ENCODE results near the gene GDPD2.
A peak's percentile ranks its signal among the peaks of the same experiment; 100 is the strongest.
"Not testable (repeated sequence)": the region's sequence is repeated elsewhere in the genome, so short reads cannot be mapped to it uniquely, and the experiment has no call there.

The GDPD2 gene, protein sequence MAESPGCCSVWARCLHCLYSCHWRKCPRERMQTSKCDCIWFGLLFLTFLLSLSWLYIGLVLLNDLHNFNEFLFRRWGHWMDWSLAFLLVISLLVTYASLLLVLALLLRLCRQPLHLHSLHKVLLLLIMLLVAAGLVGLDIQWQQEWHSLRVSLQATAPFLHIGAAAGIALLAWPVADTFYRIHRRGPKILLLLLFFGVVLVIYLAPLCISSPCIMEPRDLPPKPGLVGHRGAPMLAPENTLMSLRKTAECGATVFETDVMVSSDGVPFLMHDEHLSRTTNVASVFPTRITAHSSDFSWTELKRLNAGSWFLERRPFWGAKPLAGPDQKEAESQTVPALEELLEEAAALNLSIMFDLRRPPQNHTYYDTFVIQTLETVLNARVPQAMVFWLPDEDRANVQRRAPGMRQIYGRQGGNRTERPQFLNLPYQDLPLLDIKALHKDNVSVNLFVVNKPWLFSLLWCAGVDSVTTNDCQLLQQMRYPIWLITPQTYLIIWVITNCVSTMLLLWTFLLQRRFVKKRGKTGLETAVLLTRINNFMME

DNA sequence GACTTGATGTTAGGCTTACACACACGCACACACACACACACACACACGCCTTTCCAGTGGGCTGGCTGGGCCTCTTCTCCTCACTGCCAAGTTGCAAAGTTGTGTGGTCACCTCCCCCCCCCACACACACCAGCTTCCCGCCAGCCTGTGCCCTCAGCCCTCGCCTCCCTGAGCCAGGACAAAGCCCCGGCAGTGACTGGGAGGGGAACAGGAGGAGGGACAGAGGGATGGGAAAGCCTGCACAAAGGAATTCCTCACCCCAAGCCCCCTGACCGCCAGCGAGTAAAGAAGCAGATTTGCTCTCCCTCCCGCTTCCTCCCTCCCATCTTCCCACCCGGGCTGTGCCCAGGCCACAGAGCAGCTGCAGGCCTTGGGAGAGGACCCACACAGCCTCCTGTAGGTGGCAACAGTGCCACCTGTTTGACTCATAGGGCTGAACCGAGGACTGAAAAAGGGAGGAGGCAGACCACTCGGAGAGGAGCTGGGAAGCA lies at the start of gene GDPD2:
GDPD2 (plus strand) TSS at position 464 of the 491 bp plus-strand sequence. CDS start 1,671 bp downstream, outside the sequence.
- peak; percentile 16 to 49 for DNase-seq

DNA sequence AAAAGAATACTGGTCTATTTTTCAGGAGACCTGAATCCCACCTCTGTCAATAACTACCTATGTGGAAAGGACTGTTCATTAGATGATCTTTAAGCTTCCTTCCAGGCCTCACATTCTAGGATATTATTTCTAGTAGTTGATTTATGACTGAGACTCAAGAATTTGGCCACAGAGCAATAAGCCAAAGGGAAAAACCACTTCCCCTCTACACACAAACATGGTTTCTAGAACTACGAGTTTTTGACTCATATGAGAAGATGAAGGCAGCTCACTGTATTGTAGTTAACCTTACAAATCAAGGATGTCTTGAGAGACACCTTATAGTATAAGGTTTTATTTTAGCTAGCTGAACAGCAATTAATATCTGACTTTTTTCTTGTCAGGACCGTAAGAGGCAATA lies 36.9 kb upstream of the GDPD2 start:
- DNase-seq: no peak

DNA sequence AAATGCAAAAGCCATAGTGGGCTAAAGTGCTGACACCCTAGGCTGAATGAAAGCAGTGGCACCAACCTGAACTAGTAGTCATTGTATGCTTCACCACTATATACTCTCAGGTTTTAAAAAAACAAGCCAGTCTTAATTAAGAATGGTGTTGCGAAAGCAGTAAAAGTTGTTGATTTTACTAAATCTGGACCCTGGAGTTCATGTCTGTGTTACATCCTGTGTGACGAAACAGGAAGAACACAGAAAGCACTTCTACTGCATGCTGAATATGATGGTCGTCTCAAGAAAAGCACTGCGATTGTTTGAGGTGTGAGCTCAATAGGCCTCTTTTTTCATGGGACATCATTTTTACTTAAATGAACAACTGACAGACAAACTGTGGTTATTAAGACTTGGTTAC lies 24.2 kb upstream of the GDPD2 start:
- no peak for DNase-seq

DNA sequence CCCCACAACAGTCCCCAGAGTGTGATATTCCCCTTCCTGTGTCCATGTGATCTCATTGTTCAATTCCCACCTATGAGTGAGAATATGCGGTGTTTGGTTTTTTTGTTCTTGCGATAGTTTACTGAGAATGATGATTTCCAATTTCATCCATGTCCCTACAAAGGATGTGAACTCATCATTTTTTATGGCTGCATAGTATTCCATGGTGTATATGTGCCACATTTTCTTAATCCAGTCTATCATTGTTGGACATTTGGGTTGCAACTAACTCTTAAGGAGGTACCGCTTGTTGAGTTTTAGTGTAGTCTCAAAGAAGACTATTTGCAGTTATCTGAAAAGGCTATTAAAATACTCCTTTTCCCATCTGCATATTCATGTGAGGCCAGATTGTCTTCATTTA lies 22.9 kb upstream of the GDPD2 start:
- DNase-seq: not testable (repeated sequence)

DNA sequence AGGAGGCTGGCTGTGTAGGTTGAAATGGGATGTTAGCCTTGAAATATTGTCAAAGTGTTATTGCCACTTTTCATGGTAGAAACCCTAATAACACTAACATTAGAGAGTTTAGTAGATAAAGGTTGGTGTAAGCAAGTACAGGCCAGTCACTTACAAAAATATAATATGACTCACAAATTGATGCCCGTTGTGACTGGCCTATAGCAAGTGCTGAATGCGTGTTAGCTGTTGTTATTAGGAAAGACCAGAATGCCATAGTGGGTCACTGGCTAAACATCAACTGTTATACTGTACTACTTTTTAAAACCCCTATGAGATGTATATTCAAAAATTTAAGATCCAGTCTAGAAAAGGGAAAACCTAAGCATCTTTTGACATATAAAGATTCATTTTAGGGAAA lies 20.4 kb upstream of the GDPD2 start:
- DNase-seq: no peak

DNA sequence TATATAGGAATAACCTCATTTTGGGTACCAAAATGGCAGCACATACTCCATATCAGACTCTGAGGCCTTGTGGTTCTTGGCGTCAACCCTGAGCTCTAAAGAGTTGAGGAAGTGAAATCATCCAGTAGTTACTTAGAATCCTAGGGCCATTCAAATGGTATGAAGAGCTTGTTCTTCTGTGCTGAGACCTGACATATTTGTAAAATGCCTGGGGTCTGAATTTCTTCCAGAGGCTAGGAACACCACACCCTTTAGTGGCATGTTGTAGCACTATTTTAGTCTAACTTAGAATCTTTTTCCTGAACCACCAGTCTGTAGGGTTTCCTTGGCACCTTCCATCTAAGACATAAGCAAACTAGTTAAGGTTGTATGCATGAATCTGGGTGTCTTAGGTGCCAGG lies 18.1 kb upstream of the GDPD2 start:
- no peak for DNase-seq

DNA sequence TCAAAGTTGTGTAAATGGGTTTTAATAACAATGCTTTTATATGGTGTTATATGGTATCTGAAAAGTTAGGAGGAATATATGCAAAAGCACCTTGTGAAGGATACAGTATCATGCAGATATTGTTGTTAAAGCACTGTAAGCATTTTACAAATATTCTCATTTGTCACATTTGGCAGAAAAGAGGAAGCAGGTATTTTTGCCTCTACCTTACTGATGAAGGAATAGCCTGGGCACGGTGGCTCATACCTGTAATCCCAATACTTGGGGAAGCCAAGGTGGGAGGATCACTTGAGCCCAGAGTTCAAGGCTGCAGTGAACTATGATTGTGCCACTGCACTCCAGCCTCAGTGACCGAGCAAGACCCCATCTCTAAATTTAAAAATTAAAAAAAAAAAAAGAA lies 12.2 kb upstream of the GDPD2 start:
- DNase-seq: no peak

DNA sequence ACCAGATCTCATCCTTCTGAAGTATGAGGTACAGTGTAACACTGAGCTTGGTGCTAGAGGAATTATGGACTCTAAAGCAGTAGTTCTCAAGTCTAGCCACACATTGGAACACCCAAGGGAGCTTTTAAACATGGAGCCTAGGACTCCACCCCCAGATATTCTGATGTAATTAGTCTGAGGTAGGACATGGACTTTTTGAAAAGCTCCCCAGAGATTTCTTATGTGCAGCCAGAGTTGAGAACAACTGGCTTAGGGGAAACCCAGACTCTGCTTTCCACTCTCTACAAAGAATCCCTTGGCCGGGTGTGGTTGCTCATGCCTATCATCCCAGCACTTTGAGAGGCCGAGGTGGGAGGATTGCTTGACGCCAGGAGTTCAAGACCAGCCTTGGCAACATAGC lies 11.6 kb upstream of the GDPD2 start:
- no peak for DNase-seq

DNA sequence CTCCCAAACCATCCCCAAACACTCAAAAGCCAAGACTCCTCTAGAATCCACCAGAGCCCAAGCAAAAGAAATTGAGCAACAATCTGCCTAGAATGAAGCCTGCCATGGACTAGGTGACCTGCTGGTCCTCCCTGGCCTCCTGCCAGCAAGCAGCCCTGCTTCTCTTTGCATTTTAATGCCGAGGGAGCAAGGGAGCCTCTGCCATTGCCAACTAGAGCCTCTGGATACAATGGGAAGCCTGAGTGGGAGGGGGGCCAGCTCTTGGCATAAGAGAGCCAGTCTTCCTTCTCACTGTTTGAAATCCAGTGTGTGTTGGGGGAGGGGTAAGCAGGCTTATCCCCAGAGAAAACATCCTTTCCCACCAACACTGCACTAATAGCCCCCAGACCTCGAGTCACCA lies 1.5 kb upstream of the GDPD2 start:
- DNase-seq: no peak

DNA sequence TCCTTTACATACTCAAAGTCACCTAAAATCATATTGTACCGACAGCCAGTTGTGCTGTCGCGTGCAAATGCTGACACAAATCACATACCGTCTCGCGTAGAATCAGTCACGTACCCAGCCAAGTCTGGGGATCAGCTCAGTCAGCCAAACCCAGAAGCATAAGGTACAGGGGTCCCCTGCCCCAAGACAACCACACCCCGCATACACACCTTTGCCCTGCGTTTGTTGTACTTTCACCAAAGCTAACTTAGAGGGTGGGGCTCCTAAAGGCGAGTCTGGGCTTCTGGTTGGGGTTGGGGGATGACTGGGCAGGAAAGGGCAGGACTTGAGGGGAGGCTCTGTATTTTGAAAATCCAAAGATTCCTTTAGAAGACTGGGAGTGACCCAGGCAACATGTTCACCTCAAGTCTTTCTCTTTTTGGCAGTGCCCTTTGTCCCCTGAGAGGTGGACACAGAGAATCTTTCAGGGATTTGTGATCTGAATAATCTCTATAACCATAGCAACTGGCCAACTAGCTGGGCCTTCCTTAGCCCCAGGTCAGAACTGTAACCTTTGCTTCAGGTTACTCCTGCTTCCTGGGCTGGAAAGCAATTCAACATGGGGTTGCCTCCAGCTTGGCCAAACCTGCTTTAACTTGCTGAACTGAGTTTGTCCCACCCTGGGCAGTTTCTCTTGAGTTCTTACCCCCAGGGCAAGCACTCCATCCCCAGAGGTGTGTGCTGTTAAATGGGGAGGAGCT lies 992 bp downstream of the GDPD2 start:
- DNase-seq: no peak

DNA sequence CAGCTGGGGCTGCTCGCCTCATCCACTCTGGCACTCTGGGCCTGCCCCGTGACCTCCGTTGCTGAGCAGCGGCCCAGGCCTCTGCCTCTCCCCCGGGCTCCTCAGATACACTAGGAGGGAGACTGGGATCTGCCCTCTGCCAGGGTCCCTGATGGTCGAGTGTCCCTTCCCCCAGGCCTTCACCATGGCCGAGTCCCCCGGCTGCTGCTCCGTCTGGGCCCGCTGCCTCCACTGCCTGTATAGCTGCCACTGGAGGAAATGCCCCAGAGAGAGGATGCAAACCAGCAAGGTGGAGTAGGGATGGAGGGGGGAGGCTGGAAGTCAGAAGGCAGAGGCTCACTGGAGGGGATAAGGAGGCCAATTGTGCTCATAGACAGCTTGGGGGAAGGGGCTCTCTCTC lies 1.7 kb downstream of the GDPD2 start:
- DNase-seq: no peak

DNA sequence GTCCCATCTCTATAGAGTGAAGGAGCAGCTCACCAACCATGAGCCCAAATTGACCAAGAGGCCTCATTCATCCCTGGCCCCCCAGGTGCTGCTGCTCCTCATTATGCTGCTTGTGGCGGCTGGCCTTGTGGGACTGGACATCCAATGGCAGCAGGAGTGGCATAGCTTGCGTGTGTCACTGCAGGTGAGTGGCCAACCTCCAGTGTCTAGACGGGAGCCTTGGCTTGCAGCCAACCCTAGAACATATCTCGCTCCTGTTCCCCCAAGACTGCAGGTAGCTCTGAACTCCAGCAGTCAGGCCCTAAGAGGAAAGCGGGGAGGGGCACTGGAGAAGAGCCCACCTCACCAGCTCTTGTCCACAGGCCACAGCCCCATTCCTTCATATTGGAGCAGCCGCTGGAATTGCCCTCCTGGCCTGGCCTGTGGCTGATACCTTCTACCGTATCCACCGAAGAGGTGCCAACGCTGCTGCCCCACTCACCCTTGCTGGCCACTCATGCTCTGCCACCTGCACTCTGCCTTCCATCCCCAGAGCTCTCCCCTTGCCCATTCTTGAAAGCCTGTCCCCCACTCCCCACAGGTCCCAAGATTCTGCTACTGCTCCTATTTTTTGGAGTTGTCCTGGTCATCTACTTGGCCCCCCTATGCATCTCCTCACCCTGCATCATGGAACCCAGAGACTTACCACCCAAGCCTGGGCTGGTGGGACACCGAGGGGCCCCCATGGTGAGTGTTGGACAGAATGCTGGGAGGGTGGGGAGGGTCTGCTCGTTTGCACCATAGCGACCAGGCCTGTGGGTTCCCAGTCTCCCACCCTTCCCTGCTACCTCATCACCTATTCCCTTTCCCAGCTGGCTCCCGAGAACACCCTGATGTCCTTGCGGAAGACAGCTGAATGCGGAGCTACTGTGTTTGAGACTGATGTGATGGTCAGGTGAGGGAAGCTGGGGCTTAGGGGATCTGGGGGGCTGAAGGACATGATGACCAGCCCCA lies 3.5 kb downstream of the GDPD2 start:
- DNase-seq: no peak

DNA sequence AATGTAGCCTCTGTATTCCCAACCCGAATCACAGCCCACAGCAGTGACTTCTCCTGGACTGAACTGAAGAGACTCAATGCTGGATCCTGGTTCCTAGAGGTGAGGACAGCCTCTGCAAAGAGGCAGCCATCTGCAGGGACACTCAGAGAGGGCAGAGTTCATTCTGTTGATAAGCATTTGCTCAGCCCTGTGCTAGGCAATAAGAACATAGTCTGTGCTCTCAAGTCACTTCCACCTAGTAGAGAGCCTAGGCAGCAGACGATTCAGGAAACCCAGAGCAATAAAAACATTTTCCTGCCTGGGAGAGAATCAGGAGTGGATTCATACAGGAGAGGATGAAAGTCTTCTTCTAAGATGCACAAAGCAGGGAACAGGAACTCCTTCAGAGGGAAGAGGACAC lies 4.3 kb downstream of the GDPD2 start:
- no peak for DNase-seq

DNA sequence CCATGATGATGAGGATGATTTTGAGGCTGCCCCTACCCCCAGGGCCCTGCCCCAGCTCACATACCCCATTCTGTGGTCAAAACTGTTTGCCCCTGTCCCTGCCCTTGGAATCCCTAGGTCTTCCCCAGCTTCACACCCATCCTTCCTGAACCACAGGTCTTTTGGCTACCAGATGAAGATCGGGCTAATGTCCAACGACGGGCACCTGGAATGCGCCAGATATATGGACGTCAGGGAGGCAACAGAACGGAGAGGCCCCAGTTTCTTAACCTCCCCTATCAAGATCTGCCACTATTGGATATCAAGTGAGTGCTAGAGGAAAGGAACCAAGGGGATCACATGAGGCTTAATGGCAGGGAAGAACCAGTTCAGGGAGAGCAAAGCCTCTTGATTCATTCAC lies 6.6 kb downstream of the GDPD2 start:
- no peak for DNase-seq

DNA sequence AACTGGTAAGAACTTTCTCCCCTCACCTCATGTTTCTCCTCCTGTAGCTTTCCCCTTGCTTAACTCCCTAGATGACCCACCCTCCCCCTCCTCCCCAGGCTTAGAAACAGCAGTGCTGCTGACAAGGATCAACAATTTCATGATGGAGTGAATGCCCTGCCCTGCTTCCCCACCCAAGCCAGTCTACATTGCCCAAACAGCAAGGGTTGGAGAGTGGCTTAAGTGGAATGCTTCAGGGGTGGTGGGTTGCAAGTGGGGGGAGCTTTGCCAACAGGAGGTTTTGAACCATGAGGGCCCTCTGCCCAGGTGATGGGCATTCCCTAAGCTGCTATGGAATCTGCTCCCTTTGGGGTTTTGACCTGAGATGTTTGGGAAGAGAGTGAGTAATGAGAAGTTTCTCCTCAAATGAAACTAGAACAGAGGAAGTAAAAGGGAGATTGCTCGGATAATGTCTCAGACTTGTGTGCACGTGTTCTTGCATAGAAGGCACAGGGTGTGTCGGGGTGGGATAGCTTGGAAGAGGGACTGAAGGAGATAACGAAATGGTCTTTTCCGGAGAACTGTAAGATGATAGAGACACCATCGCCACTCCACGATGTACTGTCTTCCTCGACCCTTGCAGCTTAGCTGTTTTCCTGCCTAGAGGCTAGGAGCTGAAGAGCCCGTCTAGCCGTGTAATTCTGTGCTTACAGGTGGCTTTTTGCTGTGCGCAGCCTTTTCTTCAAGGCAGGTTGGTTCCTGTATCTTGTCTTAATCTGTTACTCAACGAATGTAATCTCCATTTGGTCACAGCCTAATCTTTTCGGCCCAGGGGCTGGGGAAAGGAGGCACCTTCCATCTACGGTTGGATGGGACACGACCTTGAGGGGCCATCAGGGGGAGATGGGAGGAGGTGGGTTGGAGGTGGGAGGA lies 10.1 kb downstream of the GDPD2 start:
- no peak for DNase-seq

DNA sequence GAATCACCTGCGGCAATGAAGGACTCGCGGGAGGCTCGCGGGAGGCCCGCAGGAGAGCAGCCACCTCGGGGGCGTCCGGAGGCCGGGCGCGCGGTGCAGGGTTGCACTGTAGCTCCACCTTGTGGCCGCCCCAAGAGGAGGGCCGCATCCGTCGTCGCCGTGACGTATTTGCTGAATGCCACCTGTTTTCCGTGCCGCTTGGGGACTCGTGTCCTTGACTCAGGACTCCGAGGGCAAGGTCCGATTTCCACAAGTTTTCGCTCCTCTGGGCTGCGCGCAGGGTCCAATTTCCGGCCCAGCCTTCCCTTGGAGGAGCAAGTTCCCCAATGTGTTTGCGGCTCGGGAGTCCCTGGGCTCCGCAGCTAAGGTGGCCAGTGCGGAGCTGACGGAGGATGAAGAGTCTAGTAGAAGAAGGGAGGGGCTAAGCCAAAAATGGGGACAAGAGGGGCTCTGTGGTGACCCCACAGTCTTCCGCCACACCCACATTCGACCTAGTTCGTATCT lies 10.8 kb downstream of the GDPD2 start:
- peak; percentile 64 to 71 for DNase-seq

DNA sequence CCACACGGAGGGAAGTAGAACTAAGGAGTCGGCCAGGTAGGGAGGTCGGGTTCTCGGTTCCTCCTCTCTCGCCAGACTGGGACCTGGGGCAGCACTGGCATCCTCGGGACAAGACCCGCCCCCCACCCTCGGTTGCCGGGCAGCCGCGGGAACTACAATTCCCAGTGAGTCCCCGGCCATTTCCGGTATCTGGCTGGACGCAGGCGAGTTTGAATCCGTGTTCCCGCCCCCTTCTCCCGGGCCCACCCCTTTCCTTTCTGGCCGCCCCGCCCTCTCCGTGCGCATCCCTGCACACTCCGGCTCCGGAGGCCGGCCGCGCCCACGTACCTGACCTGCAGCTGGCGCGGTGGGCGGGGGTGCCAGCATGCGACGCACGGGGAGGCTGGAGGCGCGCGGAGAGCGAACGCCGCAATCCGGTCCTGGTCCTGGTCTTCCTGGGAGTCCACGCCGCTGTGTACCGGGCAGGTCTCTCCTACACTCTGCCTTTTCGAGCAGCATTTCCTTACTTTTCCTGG lies 11.3 kb downstream of the GDPD2 start:
- peak; percentile 85 to 91 for DNase-seq

DNA sequence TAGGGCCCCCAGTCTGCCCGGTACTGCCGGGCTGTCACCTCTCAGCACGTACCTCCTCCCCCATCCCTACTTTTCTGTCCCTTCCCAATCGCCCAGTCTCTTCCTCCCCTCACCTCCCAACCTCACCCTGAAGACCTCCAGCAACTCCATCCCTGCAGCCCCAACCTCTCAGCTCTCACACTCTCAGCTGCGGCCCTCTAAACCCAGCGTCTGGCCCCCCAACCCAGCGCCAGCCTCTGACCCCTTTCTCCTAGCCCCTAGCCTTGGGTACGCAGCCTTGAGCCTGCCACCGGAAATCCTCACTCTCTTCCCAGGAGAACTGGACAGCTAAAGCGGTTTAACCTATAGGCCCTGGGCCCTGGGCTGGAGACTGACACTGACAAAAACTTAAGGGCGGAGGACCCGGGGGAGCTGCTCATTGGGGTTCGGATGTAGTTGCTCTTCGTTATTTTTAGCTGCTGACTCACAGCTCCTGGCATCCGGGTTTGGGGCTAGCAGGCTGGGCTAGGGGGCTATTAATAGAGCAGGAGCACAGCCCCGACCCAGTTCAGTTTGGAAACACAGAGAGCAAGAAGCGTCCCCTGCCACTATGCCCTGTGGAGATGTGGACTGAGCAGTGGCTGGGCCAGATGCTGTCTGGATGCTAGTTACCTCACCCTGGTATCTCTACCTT lies 11.9 kb downstream of the GDPD2 start:
- no peak for DNase-seq

DNA sequence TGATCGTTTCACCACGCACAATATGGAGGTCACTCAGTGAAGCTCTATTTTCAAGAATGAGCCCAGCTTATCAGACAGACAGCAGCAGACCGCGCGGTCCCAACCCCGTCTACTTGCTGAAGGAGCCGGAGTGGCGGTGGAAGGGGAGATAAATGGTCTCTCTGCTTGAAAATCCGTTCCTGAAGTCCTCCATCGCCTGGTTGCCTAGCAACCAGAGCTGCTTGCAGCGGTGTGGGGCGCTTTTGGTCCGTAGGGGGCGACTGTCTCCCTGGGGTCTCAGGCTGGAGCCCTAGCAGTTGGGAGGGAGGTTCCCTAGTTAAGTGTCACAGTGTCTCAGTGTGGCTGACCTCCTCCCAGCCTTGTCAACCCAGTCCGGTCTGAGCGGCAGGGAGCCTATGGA lies 13.2 kb downstream of the GDPD2 start:
- DNase-seq: no peak

DNA sequence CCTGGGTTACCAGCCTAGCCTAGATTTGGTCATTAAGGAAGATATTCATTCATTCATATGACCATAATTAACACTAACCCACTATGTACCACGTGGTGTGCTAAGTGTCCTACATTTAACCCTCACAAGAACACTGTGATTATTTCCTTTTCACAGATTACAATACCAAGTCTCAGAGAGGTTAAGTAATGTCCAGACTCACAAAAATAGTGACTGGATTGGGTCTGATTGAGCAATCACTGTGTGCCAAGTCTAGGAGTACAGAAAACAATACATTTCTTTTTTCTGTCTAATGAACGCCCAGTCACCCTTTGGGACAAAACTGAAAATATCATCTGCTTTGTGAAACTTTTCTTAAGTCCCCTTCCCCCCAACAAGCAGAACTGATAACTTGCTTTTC lies 13.9 kb downstream of the GDPD2 start:
- DNase-seq: no peak
